Measurements from ENCODE around the gene LRP1B.
"Not testable (repeated sequence)": the region's sequence is repeated elsewhere in the genome, so short reads cannot be mapped to it uniquely, and the experiment has no call there.

The LRP1B gene

GRCh38 chr2:140489193-140489592 is 1641.6 kb downstream of the LRP1B start:
- DNase-seq = no peak

GRCh38 chr2:140481136-140481535 is 1649.7 kb downstream of the LRP1B start:
- DNase-seq = no peak

- DNase-seq = no peak
Measured at GRCh38 chr2:140473851-140474250, 1657.0 kb downstream of the LRP1B start.

GRCh38 chr2:140472676-140473075 is 1658.1 kb downstream of the LRP1B start:
- no peak for DNase-seq

- DNase-seq = no peak
Measured at GRCh38 chr2:140465301-140465700, 1665.5 kb downstream of the LRP1B start.

- no peak for DNase-seq
Measured at GRCh38 chr2:140462990-140463389, 1667.8 kb downstream of the LRP1B start.

GRCh38 chr2:140457483-140457882 is 1673.3 kb downstream of the LRP1B start:
- DNase-seq = peak in 1 of 56 donors; percentile 2

- no peak for DNase-seq
Measured at GRCh38 chr2:140455315-140455714, 1675.5 kb downstream of the LRP1B start.

- peak in 21 of 56 donors; percentile 0 to 61 (median 23) for DNase-seq
Measured at GRCh38 chr2:140454717-140455116, 1676.1 kb downstream of the LRP1B start.

- no peak for DNase-seq
Measured at GRCh38 chr2:140451324-140451723, 1679.5 kb downstream of the LRP1B start.

GRCh38 chr2:140442319-140442718 is 1688.5 kb downstream of the LRP1B start:
- no peak for DNase-seq

- no peak for DNase-seq
Measured at GRCh38 chr2:140440815-140441214, 1690.0 kb downstream of the LRP1B start.

- DNase-seq = no peak
Measured at GRCh38 chr2:140436936-140437335, 1693.9 kb downstream of the LRP1B start.

- DNase-seq = not testable (repeated sequence)
Measured at GRCh38 chr2:140427033-140427432, 1703.8 kb downstream of the LRP1B start.

- DNase-seq = no peak
Measured at GRCh38 chr2:140424471-140424870, 1706.3 kb downstream of the LRP1B start.

GRCh38 chr2:140422759-140423158 is 1708.1 kb downstream of the LRP1B start:
- no peak for DNase-seq

- no peak for DNase-seq
Measured at GRCh38 chr2:140417504-140417903, 1713.3 kb downstream of the LRP1B start.

- DNase-seq = no peak
Measured at GRCh38 chr2:140416577-140416976, 1714.2 kb downstream of the LRP1B start.

- DNase-seq = not testable (repeated sequence)
Measured at GRCh38 chr2:140415035-140415434, 1715.8 kb downstream of the LRP1B start.

- DNase-seq = no peak
Measured at GRCh38 chr2:140410695-140411094, 1720.1 kb downstream of the LRP1B start.

- DNase-seq = no peak
Measured at GRCh38 chr2:140401056-140401455, 1729.8 kb downstream of the LRP1B start.

GRCh38 chr2:140392824-140393223 is 1738.0 kb downstream of the LRP1B start:
- DNase-seq = no peak

- DNase-seq = no peak
Measured at GRCh38 chr2:140384946-140385345, 1745.9 kb downstream of the LRP1B start.

- no peak for DNase-seq
Measured at GRCh38 chr2:140383781-140384180, 1747.0 kb downstream of the LRP1B start.

Data from nucleus accumbens (tissue), 56 donors.